Nephron progenitor cell (in vitro differentiated cells): Measurements from ENCODE around the gene KLHL25.

ENCODE experiments used
- DNase-seq: peaks from one replicate; pipeline ENCODE4 v3.0.0; 2021
- H3K27ac Mint-ChIP-seq: 2 replicates; pipeline ENCODE4 v1.8.0; 2021; ENCODE audit warnings: mild to moderate bottlenecking, moderate library complexity, mixed read lengths
- H3K27me3 Mint-ChIP-seq: 2 replicates; pipeline ENCODE4 v1.8.0; 2021; ENCODE audit warnings: mild to moderate bottlenecking, low read depth, mixed read lengths; ENCODE audit not compliant: poor library complexity
- H3K36me3 Mint-ChIP-seq: 2 replicates; pipeline ENCODE4 v1.8.0; 2021; ENCODE audit warnings: low read depth, mixed read lengths
- H3K4me1 Mint-ChIP-seq: 2 replicates; pipeline ENCODE4 v1.8.0; 2021; ENCODE audit warnings: mixed read lengths
- H3K4me3 Mint-ChIP-seq: 2 replicates; pipeline ENCODE4 v1.8.0; 2021; ENCODE audit warnings: mild to moderate bottlenecking, moderate library complexity, mixed read lengths
- H3K9me3 Mint-ChIP-seq: 2 replicates; pipeline ENCODE4 v1.8.0; 2021; ENCODE audit warnings: mild to moderate bottlenecking, moderate library complexity, mixed read lengths
- CTCF ChIP-seq: fragments of 200-600 bp; sonication (generic); IDR thresholded peaks from 2 replicates; pipeline ENCODE4 v1.5.0; 2021; ENCODE audit warnings: antibody characterized with exemption

Gene KLHL25

GRCh38 chr15:85754989-85755388 lies 39.7 kb downstream of the KLHL25 start:
- TF ChIP-seq CTCF = no peak
- Mint-ChIP-seq H3K9me3 (no peaks in the 10 kb centered on the region), H3K27ac (peak overlapping the region; percentile 27), H3K4me1 (peaks cover 42% of the 10 kb centered on the region), H3K4me3 (no peak overlapping the region), H3K36me3 (peaks cover 9% of the 10 kb centered on the region), H3K27me3 (no peaks in the 10 kb centered on the region)
- no peak for DNase-seq

- Mint-ChIP-seq H3K27ac (peak overlapping the region; percentile 87), H3K4me1 (peaks cover 50% of the 10 kb centered on the region), H3K4me3 (no peak overlapping the region), H3K27me3 (no peaks in the 10 kb centered on the region), H3K36me3 (peaks cover 15% of the 10 kb centered on the region), H3K9me3 (no peaks in the 10 kb centered on the region)
- TF ChIP-seq CTCF = no peak
- DNase-seq = no peak
Observed at GRCh38 chr15:85753791-85754452, 40.8 kb downstream of the KLHL25 start.

GRCh38 chr15:85753261-85753660 lies 41.5 kb downstream of the KLHL25 start:
- no peak for DNase-seq

GRCh38 chr15:85752491-85752961 lies 42.2 kb downstream of the KLHL25 start:
- peak overlapping the region; percentile 44 for H3K4me3 Mint-ChIP-seq
- TF ChIP-seq CTCF = no peak
- DNase-seq = no peak
- H3K36me3 Mint-ChIP-seq = peaks cover 9% of the 10 kb centered on the region
- H3K4me1 Mint-ChIP-seq = peaks cover 54% of the 10 kb centered on the region
- no peaks in the 10 kb centered on the region for H3K9me3 Mint-ChIP-seq
- H3K27ac Mint-ChIP-seq = peak overlapping the region; percentile 96
- no peaks in the 10 kb centered on the region for H3K27me3 Mint-ChIP-seq

More at GRCh38 chr15:85753261-85753660, 41.5 kb downstream of the KLHL25 start:
- Mint-ChIP-seq H3K27me3 (no peaks in the 10 kb centered on the region), H3K4me1 (peaks cover 54% of the 10 kb centered on the region), H3K27ac (no peak overlapping the region), H3K4me3 (no peak overlapping the region), H3K9me3 (no peaks in the 10 kb centered on the region), H3K36me3 (peaks cover 14% of the 10 kb centered on the region)
- TF ChIP-seq CTCF = no peak

GRCh38 chr15:85752124-85752475 lies 42.6 kb downstream of the KLHL25 start:
- no peak overlapping the region for H3K27ac Mint-ChIP-seq
- no peaks in the 10 kb centered on the region for H3K9me3 Mint-ChIP-seq

More at GRCh38 chr15:85752124-85752475, 42.6 kb downstream of the KLHL25 start:
- DNase-seq = no peak
- H3K4me3 Mint-ChIP-seq = no peak overlapping the region
- H3K27me3 Mint-ChIP-seq = no peaks in the 10 kb centered on the region
- H3K36me3 Mint-ChIP-seq = peaks cover 13% of the 10 kb centered on the region
- TF ChIP-seq CTCF = no peak
- peaks cover 54% of the 10 kb centered on the region for H3K4me1 Mint-ChIP-seq
